ENCODE data around the gene ROR1. TPM values are rescaled to one million over a fixed set of nuclear protein-coding genes. Genes with fewer than 3 reads are reported as not detected.

The ROR1 gene
- total and polyA plus RNA-seq, 7 donors = 0.13 to 2.8 (median 1.2) TPM

DNA sequence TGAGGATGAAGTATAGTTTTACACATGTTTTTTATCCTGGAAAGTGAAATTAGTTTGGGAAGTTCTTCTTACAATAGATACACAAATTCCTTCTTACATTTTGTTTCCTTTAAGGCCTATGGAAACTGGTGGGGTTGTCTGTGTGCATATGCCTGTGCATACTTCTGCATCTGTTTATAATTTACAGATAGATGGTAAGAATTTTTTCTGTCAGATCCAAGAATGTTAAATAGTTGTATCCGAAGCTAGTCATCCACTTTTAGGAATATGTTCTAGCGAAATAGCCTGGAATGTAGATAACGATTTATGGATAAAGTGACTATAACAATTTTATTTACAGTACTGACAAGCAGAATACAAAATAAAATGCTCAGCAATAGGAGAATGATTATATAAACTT, 194.1 kb downstream of the ROR1 start:
- DNase-seq = no peak
- TF ChIP-seq, protein P1, sequence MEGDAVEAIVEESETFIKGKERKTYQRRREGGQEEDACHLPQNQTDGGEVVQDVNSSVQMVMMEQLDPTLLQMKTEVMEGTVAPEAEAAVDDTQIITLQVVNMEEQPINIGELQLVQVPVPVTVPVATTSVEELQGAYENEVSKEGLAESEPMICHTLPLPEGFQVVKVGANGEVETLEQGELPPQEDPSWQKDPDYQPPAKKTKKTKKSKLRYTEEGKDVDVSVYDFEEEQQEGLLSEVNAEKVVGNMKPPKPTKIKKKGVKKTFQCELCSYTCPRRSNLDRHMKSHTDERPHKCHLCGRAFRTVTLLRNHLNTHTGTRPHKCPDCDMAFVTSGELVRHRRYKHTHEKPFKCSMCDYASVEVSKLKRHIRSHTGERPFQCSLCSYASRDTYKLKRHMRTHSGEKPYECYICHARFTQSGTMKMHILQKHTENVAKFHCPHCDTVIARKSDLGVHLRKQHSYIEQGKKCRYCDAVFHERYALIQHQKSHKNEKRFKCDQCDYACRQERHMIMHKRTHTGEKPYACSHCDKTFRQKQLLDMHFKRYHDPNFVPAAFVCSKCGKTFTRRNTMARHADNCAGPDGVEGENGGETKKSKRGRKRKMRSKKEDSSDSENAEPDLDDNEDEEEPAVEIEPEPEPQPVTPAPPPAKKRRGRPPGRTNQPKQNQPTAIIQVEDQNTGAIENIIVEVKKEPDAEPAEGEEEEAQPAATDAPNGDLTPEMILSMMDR (IDR thresholded peaks at IDR 0.05) = no peak
- no peaks in the 10 kb centered on the region for H3K27me3 ChIP-seq (ENCODE audit: insufficient read depth in 3 of 3, low read length in 2 of 3)
- no peak for ATAC-seq
- peaks cover 13% of the 10 kb centered on the region for H3K4me1 ChIP-seq
- H3K27ac ChIP-seq = no peak overlapping the region
- intact Hi-C loops (cut with DNase I) = no loop called here
- WGBS, 3 donors = 88 to 95% (median 91%) methylated on average over 3 of the region's 3 CpGs
- H3K4me3 ChIP-seq = no peak overlapping the region
- no peaks in the 10 kb centered on the region for H3K36me3 ChIP-seq (ENCODE audit: insufficient read depth in 1 of 2, low read depth in 1 of 2)
- no peaks in the 10 kb centered on the region for H3K9me3 ChIP-seq

DNA sequence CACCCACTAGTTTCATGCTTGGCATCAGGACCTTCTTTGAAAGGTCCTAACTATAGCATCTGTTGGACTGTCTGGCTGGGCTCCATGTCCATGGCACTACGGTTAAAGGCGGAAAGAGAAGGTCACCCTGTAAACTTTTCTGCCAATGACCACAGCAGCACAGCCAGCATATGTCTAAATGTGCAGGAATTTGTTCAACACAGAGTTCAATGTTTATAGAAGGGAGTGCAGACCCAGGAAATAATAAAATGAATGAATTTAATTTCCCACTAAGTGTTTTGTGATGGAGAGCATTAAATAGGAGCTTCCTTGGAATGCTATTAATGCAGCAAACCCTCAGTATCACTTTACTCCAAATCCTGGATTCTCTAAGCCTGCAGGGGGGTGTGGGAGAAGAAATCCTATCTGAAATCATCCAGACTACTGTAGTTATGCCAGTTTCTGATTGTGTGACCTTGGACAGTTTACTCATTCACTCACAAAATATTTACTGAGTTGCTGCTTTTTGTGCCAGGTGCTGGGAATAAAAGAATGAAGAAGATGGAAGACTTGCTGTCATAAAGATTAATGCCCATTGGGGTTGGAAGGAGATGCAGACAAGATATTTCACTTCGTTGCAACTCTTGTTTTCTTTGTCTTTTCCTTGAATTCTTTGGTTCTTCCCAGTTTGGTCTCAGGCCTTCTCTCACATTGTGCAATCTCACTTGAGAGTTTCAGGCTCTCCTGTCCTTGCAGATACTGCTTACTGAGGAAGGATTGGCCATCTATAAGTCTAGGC, 195.0 kb downstream of the ROR1 start:
- DNase-seq = peak; percentile 41 to 59

DNA sequence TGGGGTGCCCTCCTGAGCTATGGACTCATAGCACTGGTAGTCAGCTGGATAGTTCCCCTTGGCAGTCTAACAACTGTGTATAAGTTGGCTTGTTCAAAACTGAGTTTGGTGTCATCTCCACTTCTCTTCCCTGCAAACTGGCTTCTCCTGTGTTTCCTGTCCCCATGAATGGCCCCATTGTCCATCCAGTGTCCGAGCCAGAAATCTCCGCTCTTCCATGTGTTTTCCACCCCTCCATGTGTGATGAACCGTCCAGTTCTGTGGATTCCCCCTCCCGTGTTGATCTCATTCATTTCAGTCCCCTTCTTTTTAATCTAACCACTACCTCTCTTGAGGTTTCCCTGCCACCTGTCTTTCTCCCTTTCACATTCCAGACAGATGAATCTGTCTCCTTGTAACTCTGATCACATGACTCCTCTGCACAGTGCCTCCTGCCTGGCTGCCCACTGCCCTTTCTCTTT, 195.7 kb downstream of the ROR1 start:
- TF ChIP-seq, protein P1 (IDR thresholded peaks at IDR 0.05) = no peak
- H3K4me1 ChIP-seq = peaks cover 17% of the 10 kb centered on the region
- DNase-seq (no peak), ATAC-seq (peak; percentile 73 to 87 (median 80))
- no peaks in the 10 kb centered on the region for H3K9me3 ChIP-seq
- H3K4me3 ChIP-seq = no peak overlapping the region
- H3K27ac ChIP-seq = peak overlapping the region; percentile 74
- H3K36me3 ChIP-seq (ENCODE audit: insufficient read depth in 1 of 2, low read depth in 1 of 2) = no peaks in the 10 kb centered on the region
- no peaks in the 10 kb centered on the region for H3K27me3 ChIP-seq (ENCODE audit: insufficient read depth in 3 of 3, low read length in 2 of 3)
- intact Hi-C loops (cut with DNase I) = no loop called here
- 62 to 73% (median 72%) methylated on average over 4 of the region's 4 CpGs for WGBS, 3 donors

More for the DNA sequence above, 195.0 kb downstream of the ROR1 start:
- H3K9me3 ChIP-seq = no peaks in the 10 kb centered on the region
- no peaks in the 10 kb centered on the region for H3K36me3 ChIP-seq (ENCODE audit: insufficient read depth in 1 of 2, low read depth in 1 of 2)
- TF ChIP-seq, protein P1 (IDR thresholded peaks at IDR 0.05) = no peak
- H3K27ac ChIP-seq = peak overlapping the region; percentile 74
- intact Hi-C loops (cut with DNase I) = no loop called here
- H3K27me3 ChIP-seq (ENCODE audit: insufficient read depth in 3 of 3, low read length in 2 of 3) = no peaks in the 10 kb centered on the region
- WGBS, 3 donors = 30 to 48% (median 40%) methylated on average over 3 of the region's 3 CpGs
- H3K4me1 ChIP-seq = peaks cover 17% of the 10 kb centered on the region
- peak; percentile 80 to 89 (median 84) for ATAC-seq
- no peak overlapping the region for H3K4me3 ChIP-seq

DNA sequence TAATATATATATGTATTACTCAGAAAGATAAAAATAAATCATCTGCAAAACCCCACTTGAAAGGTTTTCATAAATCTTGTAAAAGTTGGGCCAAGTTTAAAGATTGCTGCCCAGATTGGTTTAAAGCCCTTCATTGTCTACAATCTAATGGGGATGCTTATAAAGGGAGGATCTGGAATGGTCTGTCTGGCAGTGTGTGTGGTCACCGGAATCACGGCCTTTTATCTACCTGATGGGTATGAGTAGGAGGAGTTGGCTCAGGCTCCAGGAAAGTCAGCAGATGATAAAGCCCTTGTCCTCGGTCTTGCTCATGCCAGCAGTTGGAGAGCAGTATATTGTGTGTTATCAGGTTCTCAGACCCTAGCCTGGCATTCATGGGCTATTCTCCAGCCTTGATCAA, 197.7 kb downstream of the ROR1 start:
- WGBS, 3 donors = 83 to 91% (median 86%) methylated on average over 3 of the region's 3 CpGs
- DNase-seq (no peak), ATAC-seq (no peak)
- H3K4me1 ChIP-seq = peaks cover 17% of the 10 kb centered on the region
- H3K9me3 ChIP-seq = no peaks in the 10 kb centered on the region
- no peaks in the 10 kb centered on the region for H3K36me3 ChIP-seq (ENCODE audit: insufficient read depth in 1 of 2, low read depth in 1 of 2)
- TF ChIP-seq, protein P1 (IDR thresholded peaks at IDR 0.05) = no peak
- intact Hi-C loops (cut with DNase I) = loop anchor here in 1 of 2 donors (5.0 kb wide), 1 partner anchor 66 kb away; no protein-coding TSS in a partner anchor
- no peaks in the 10 kb centered on the region for H3K27me3 ChIP-seq (ENCODE audit: insufficient read depth in 3 of 3, low read length in 2 of 3)
- H3K27ac ChIP-seq = no peak overlapping the region
- no peak overlapping the region for H3K4me3 ChIP-seq
